ENCODE data around the gene ZFP3. TPM values are rescaled to one million over a fixed set of nuclear protein-coding genes. Genes with fewer than 3 reads are reported as not detected.
"Not testable (repeated sequence)": the region's sequence is repeated elsewhere in the genome, so short reads cannot be mapped to it uniquely, and the experiment has no call there.

ZFP3 gene
- total RNA-seq = 0.83 TPM

GRCh38 chr17:5078106-5079028 lies at the start of gene ZFP3:
Gene ZFP3, plus strand, starts transcription at chr17:5078467. Its CDS starts 13,038 bp downstream, at chr17:5091505.
- DNase-seq (ENCODE audit: low spot score) = peak; percentile 75
- peak; percentile 92 for ATAC-seq

GRCh38 chr17:5030168-5030567 lies 48.1 kb upstream of the ZFP3 start:
- ATAC-seq; DNase-seq (ENCODE audit: low spot score): not testable (repeated sequence)

GRCh38 chr17:5031365-5032082 lies 46.7 kb upstream of the ZFP3 start:
- DNase-seq (ENCODE audit: low spot score) (peak; percentile 60), ATAC-seq (peak; percentile 79)

DNA sequence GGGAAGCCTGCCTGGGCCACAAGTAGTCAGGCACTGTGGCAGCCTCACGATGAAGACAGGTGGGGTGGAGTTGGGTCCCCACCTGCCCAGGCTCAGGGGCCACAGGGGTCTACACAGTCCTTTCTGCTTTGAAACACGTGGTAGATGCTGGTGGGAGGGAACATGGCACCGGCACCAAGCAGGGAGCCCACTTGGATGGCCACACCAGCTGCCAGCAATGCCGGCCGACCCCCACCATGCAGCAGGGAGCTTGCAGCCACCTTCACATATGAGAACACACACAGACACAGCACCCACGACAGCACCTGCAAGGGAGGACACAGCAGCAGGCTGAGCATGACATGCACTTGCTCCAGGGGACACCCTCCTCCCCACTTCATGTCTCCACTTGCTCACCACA lies 45.4 kb upstream of the ZFP3 start:
- no peak for ATAC-seq
- no peak for DNase-seq (ENCODE audit: low spot score)

- no peak for DNase-seq (ENCODE audit: low spot score)
These were observed 44.8 kb upstream of the ZFP3 start for GRCh38 chr17:5033352-5034015.

GRCh38 chr17:5034063-5034462 lies 44.2 kb upstream of the ZFP3 start:
- DNase-seq (ENCODE audit: low spot score) (no peak), ATAC-seq (no peak)

More at GRCh38 chr17:5033352-5034015, 44.8 kb upstream of the ZFP3 start:
- no peak for ATAC-seq

- ATAC-seq = no peak
- DNase-seq (ENCODE audit: low spot score) = no peak
These were observed 43.6 kb upstream of the ZFP3 start for GRCh38 chr17:5034651-5035050.

- no peak for ATAC-seq
These were observed 43.0 kb upstream of the ZFP3 start, which contains the start of gene SLC52A1 for GRCh38 chr17:5035315-5035714. Gene SLC52A1, minus strand, starts transcription at chr17:5035426. Its CDS starts 820 bp downstream, at chr17:5034606.

DNA sequence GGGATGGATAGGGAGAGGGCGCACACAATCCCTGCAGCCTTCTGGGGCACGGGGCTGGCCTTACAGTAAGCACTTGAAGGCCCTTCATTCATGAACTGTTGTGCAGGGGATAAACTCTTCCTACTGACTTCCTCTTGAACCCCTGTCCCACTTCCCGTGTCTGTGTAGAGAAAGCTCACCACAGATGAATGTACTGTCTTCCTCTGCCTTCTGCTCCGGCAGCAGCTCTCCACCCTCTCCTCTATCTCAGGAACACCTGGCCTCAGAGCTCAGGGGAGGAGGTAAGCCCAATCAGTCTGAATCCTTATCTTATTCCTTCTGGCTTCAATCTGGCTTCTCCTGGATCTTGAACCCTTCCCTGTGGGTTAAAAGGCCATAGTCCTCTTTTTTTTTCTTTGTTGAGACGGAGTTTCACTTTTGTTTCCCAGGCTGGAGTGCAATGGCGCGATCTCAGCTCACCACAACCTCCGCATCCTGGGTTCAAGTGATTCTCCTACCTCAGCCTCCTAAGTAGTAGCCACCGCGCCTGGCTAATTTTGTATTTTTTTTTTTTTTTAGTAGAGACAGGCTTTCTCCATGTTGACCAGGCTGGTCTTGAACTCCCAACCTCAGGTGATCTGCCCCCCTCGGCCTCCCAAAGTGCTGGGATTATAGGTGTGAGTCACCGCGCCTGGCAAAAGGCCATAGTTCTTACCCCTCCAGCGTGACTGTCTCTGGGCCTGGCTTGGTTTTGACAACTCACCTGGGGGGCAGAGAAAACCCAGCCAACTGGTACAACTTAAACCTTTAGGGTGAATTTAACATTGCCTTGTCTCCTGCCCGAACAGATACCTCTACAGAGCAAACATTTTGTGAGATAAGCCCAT lies 35.9 kb upstream of the ZFP3 start:
- ATAC-seq = no peak
- no peak for DNase-seq (ENCODE audit: low spot score)

More at GRCh38 chr17:5035315-5035714, 43.0 kb upstream of the ZFP3 start, which contains the start of gene SLC52A1:
- DNase-seq (ENCODE audit: low spot score) = no peak

- ATAC-seq (no peak), DNase-seq (ENCODE audit: low spot score) (no peak)
These were observed 34.7 kb upstream of the ZFP3 start for GRCh38 chr17:5043524-5043923.

- DNase-seq (ENCODE audit: low spot score) (no peak), ATAC-seq (no peak)
These were observed 33.6 kb upstream of the ZFP3 start for GRCh38 chr17:5044630-5045029.

DNA sequence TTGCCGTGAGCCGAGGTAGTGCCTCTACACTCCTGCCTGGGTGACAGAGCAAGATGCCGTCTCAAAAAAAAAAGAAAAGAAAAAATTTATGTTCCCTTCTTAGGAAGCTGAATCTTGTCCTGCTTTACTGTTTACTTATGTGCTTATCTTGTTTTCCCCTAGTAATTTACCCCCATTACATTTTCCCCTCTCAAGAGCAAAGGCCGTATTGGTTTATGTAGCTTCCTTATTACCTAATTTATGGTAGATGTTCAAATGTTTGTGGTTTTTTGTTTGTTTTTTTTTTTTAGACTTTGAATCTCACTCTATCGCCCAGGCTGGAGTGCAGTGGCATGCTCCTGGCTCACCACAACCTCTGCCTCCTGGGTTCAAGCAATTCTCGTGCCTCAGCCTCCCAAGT lies 32.8 kb upstream of the ZFP3 start:
- DNase-seq (ENCODE audit: low spot score) = no peak
- no peak for ATAC-seq

DNA sequence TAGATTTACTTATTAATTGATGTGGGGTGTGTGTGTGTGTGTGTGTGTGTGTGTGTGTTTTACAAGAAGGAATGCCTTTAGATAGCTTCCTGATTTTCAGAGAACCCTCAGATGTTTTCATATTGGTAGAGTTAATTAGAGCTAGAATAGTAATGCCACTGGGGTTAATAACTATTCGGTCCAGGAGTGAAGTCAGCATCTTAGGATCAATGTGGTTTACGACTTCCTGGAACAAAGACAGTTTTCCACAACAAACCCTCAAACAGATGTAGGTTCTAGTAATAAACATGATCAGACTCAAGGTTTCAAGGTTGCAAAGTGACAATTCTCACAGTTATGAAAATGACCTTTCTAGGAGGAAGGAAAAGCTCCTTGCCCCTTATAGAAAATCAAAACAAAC lies 30.8 kb upstream of the ZFP3 start:
- ATAC-seq (no peak), DNase-seq (ENCODE audit: low spot score) (no peak)

DNA sequence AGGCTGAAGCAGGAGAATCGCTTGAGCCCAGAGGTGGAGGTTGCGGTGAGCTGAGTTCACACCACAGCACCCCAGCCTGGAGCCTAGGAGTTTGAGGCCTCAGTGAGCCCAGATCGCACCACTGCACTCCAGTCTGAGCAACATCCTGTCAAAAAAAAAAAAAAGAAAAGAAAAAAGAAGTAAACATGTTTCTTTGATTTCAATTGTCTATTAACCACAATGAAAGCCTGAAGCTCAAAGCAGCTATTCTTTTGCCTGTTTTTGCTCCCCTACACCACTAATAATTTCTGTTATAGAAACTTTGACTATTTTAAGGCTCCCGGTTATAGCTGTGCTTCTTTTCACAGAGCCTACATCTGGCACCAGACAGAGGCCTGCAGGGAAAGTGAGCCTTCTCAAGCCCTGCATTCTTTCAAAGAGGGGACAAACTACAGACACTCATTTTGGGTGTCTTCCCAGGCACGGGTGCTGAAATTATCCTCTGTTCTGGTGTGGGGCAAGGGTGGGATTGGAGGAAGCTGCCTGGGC lies 28.9 kb upstream of the ZFP3 start:
- ATAC-seq (no peak), DNase-seq (ENCODE audit: low spot score) (no peak)

- DNase-seq (ENCODE audit: low spot score) (no peak), ATAC-seq (no peak)
These were observed 28.0 kb upstream of the ZFP3 start for GRCh38 chr17:5050278-5050677.

DNA sequence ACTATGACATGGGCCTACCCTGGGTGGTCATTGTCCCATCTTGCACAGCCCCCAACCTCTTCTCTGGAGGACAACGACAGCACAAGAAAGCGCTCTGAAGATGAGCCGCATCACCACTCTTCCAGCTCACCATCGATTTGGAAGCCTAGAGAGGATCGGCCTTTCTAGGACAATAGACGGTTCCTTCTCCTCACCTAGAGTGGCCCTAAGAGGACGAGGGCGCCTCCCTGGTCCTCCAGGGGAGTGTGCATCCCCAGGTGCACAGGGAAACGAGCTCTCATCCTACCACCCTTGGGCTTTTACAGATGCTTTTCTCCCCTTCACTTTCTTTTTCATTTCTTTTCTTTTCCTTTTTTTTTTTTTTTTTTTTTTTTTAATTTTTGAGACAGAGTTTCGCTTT lies 22.7 kb upstream of the ZFP3 start:
- ATAC-seq (no peak), DNase-seq (ENCODE audit: low spot score) (no peak)

GRCh38 chr17:5065227-5065744 lies 13.0 kb upstream of the ZFP3 start:
- no peak for ATAC-seq

GRCh38 chr17:5068236-5068635 lies 10.0 kb upstream of the ZFP3 start:
- no peak for DNase-seq (ENCODE audit: low spot score)
- no peak for ATAC-seq

More at GRCh38 chr17:5065227-5065744, 13.0 kb upstream of the ZFP3 start:
- no peak for DNase-seq (ENCODE audit: low spot score)

GRCh38 chr17:5069724-5070123 lies 8.5 kb upstream of the ZFP3 start:
- no peak for ATAC-seq
- DNase-seq (ENCODE audit: low spot score) = no peak

- not testable (repeated sequence) for DNase-seq (ENCODE audit: low spot score); ATAC-seq
These were observed 2.8 kb upstream of the ZFP3 start for GRCh38 chr17:5075472-5075871.
